Peyer's patch (tissue), 4 donors: Measurements from ENCODE around the gene RUNDC3A.

ENCODE experiments used
- CTCF ChIP-seq, 6 experiments: fragments of 450-650 bp in 4 of 6; fragments of 200-600 bp in 2 of 6; sonication (generic) in 1 of 6; IDR thresholded peaks; one replicate each; pipeline ENCODE4 v1.5.1; 2017 to 2019; ENCODE audit warnings: antibody characterized with exemption in 6 of 6, mild to moderate bottlenecking in 3 of 6, moderate library complexity in 1 of 6
- POLR2A ChIP-seq, 2 donors: fragments of 450-650 bp; IDR thresholded peaks; one replicate each; pipeline ENCODE4 v1.5.1; 2017; ENCODE audit warnings: antibody characterized with exemption in 2 of 2, mild to moderate bottlenecking in 2 of 2, moderate library complexity in 2 of 2

- no peak for TF ChIP-seq CTCF (IDR thresholded peaks at IDR 0.05)
- no peak for TF ChIP-seq POLR2A (IDR thresholded peaks at IDR 0.05)
Measured at GRCh38 chr17:44323359-44324091, 15.1 kb downstream of the RUNDC3A start.
